Aorta (tissue), 5 donors: Measurements from ENCODE around the gene CCND1. TPM values are rescaled to one million over a fixed set of nuclear protein-coding genes. Genes with fewer than 3 reads are reported as not detected.

Experiments used
- ATAC-seq: fragments of 200-7000 bp; cut with Tn5 transposase; one replicate; pipeline ENCODE4 v1.9.1; 2022; ENCODE audit warnings: moderate library complexity; ENCODE audit not compliant: low FRiP score
- DNase-seq, 2 donors: peaks; one replicate each; pipeline ENCODE4 v3.0.0-alpha.2; 2020
- H3K27ac ChIP-seq, 2 donors: one replicate each; pipeline ENCODE4 v1.5.1; 2013; ENCODE audit warnings: low read length in 2 of 2, mild to moderate bottlenecking in 2 of 2, moderate library complexity in 2 of 2, control low read depth in 1 of 2, inconsistent platforms in 1 of 2, low read depth in 1 of 2
- H3K27me3 ChIP-seq, 2 donors: one replicate each; pipeline ENCODE4 v1.6.1; 2013; ENCODE audit warnings: control low read depth in 1 of 2, low read length in 1 of 2, mild to moderate bottlenecking in 1 of 2, moderate library complexity in 1 of 2; ENCODE audit not compliant: insufficient read depth in 2 of 2, control insufficient read depth in 1 of 2
- H3K36me3 ChIP-seq, 2 donors: one replicate each; pipeline ENCODE4 v1.6.1; 2013; ENCODE audit warnings: control low read depth in 1 of 2, low read length in 1 of 2, mild to moderate bottlenecking in 1 of 2; ENCODE audit not compliant: insufficient read depth in 2 of 2, control insufficient read depth in 1 of 2
- H3K4me1 ChIP-seq, 2 donors: one replicate each; pipeline ENCODE4 v1.6.1; 2013; ENCODE audit warnings: low read length in 2 of 2, control low read depth in 1 of 2, mild to moderate bottlenecking in 1 of 2, moderate library complexity in 1 of 2; ENCODE audit not compliant: insufficient read depth in 2 of 2, control insufficient read depth in 1 of 2
- H3K4me3 ChIP-seq, 2 donors: one replicate each; pipeline ENCODE4 v1.5.1; 2013; ENCODE audit warnings: low read length in 2 of 2, control low read depth in 1 of 2, mild to moderate bottlenecking in 1 of 2
- H3K9me3 ChIP-seq: one replicate; pipeline ENCODE4 v1.6.1; 2013; ENCODE audit warnings: mild to moderate bottlenecking, low read length; ENCODE audit not compliant: control insufficient read depth
- WGBS, 2 donors: extraction: QIAGEN DNeasy Blood & Tissue Kit; methylation state at CpG; one replicate each; pipeline ENCODE4 v1.1.7; 2013; 5-methylcytosine and 5-hydroxymethylcytosine counted together
- intact Hi-C, 2 donors: fragments of 100-400 bp; cut with DNase I; formaldehyde crosslinking; loops; one replicate each; pipeline versions ENCODE4 v1.14.2 to v1.15.0; 2022
- polyA plus RNA-seq, 2 donors: library from polyadenylated mRNA; stranded (reverse); fragments of 200-250 nt; gene quantifications; one replicate each; pipeline ENCODE4 v1.2.3, GENCODE V29; 2013
- total RNA-seq, 2 donors: library from RNA; stranded (reverse); fragmentation: NEBNext Ultra II Directional; extraction: Animal tissue kit (Norgen Biotek cat#: 25700); gene quantifications; one replicate each; pipeline ENCODE4 v1.2.1, GENCODE V29; 2021
- donor health status: healthy with polysubstance abuse.
- donor health status: Bipolar disorder and iron deficiency.
- donor health status: DM: no; HTN: no; CAD: no.
- donor health status: DM: no; HTN: no; CAD: no.
- donor health status: DM: yes; HTN: yes; CAD: no.

Gene CCND1
- total and polyA plus RNA-seq, 4 donors: 20.9 to 102 (median 71.2) TPM

DNA sequence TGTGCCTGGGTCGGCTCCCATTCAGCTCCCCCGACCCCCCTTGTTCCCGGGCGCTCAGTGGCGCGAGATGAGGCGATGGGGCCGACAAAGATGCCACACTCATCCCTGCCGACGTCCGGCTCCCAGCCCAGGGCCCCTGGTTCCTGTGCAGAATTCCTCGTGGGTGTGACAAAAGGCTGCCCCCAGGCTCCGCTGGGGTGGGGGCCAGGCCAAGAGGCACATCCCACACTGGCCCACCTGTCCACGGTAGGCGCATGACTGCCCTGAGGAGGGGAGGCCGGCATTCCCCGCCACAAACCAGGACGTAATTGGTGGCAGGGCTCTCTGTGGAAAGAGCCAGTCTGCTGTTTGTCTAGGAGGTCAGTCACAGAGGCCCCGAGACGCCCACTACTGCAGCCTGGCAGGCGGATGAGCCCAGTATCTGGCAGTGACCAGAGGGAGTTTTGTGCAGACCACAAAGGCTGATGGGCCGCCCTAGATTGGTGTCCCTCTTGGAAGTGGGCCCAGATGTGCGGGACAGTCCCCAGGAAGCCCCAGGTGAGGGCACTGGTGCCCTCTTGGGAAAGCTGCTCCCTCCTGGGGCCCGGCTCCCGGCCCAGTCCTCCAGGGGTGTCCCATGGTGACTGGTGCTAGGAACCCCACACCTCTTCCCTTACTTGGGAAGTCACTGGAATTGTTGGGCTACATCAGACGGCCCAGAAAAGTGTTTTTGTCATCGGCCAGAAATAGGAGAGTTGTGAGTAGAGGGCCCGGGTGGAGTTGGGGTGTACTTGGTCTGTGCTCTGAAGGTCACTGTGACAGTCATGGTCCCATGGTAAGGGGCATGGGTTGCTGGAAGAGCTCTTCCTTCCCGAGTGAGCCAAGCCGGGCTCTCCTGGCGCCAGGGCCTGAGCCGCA, 5.8 kb downstream of the CCND1 start:
- intact Hi-C loops: no loop called here
- H3K27me3 ChIP-seq: no peaks in the 10 kb centered on the region
- H3K4me3 ChIP-seq: no peak overlapping the region
- no peaks in the 10 kb centered on the region for H3K9me3 ChIP-seq
- H3K36me3 ChIP-seq: peaks cover 0 to 2% of the 10 kb centered on the region in 2 donors
- WGBS, 2 donors: 90 to 95% methylated on average over 32 of the region's 32 CpGs
- DNase-seq (peak in 1 of 2 donors; percentile 70), ATAC-seq (no peak)
- H3K4me1 ChIP-seq: no peaks in the 10 kb centered on the region
- no peak overlapping the region for H3K27ac ChIP-seq

DNA sequence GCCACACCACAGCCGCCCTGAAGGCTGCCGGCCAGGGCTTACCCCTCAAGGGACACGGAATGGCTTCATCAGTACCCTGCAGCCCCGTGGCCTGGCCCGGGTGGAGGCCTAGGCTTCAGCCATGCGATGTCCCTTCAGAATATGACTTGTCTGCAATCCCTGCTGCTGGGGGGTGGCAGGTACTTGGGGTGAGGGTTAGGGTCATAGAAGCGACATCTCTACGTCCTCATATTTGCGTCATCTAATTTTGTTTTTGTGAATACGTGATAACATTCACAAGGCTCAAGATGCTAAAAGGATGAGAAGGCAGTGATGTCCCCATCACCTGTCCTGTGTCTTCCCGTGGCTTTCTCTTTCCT, 6.4 kb downstream of the CCND1 start:
- Histone ChIP-seq H3K27ac (no peak overlapping the region), H3K36me3 (peaks cover 0 to 2% of the 10 kb centered on the region in 2 donors), H3K4me1 (no peaks in the 10 kb centered on the region), H3K27me3 (no peaks in the 10 kb centered on the region), H3K4me3 (no peak overlapping the region), H3K9me3 (no peaks in the 10 kb centered on the region)
- ATAC-seq (no peak), DNase-seq (peak in 1 of 2 donors; percentile 69)
- 89 to 90% methylated on average over 11 of the region's 11 CpGs for WGBS, 2 donors
- intact Hi-C loops: no loop called here

DNA sequence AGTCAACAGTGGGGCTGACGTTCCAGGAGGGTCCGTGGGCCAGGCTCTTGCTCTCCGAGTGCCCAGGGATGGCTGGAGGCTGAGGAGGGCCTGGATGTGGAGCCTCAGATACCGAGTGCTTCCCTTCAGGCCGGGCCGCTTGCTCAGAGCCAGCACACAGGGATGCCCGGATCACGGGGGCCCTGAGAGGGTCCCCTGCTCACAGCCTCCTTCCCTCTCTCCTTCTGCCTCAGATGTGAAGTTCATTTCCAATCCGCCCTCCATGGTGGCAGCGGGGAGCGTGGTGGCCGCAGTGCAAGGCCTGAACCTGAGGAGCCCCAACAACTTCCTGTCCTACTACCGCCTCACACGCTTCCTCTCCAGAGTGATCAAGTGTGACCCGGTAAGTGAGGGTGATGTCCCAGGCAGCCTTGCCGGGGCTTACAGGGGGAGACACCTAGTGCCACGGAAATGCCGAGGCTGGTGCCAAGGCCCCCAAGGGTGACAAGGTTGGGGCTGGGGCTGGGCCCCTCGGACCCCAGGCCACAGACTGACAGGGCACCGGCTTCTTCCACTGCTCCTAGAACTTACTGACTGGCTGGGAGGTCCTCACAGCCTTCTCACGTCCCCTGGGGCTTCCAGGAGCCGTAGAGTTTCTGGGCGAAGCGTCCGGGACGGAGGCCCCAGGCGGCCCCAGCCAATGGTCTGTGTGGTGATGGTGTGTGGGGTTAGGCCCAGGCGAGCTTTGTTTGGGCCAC, 7.0 kb downstream of the CCND1 start:
- H3K36me3 ChIP-seq: peaks cover 0 to 2% of the 10 kb centered on the region in 2 donors

DNA sequence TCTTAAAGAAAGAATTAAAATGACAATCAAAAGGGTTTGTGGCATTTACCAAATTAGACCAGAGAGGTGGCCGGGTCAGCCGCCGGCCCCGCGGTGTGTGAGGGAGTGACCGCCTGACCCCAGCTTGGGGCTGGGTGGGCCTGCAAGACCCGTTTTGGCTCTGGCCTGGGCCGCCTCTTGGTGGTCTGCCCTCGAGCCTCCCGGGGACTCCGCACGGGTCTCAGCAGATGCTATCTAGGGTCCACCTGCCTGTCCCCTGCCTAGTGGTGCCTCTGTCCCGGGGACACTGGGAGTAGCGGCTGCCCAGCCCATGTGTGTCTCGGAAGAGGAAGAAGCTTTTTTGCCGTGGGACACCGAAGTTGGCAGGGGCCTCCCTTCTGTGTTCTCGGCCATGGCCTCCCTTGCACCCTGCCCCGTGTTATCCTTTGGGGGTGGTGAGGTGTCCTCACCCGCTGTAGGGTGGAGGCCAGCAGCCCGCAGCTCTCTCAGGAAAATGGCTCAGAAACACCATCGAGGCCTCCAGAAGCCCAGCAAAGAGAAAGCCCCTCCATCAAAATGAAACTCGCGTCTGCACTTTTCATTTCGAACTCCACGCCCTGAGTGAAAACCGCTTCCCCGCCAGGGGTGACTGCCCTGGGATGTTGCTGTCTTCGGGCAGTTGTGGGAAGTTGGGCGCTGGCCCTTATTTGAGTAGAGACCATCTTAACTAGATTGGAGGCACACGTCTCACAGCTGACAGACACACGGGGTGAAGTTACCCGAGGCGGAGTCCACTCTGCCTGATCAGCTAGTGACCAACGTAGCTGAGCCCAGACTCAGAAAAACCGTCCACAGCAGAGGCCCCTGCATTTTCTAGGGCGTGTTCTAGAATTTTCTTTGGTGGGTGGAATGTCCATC, 8.0 kb downstream of the CCND1 start:
- DNase-seq (peak in 1 of 2 donors; percentile 76), ATAC-seq (no peak)
- 94 to 95% methylated on average over 37 of the region's 37 CpGs for WGBS, 2 donors
- Histone ChIP-seq H3K4me3 (no peak overlapping the region), H3K36me3 (peaks cover 0 to 2% of the 10 kb centered on the region in 2 donors), H3K4me1 (no peaks in the 10 kb centered on the region), H3K9me3 (no peaks in the 10 kb centered on the region), H3K27ac (no peak overlapping the region), H3K27me3 (no peaks in the 10 kb centered on the region)
- intact Hi-C loops: no loop called here

More for the DNA sequence above, 7.0 kb downstream of the CCND1 start:
- Histone ChIP-seq H3K4me1 (no peaks in the 10 kb centered on the region), H3K27me3 (no peaks in the 10 kb centered on the region), H3K4me3 (no peak overlapping the region), H3K27ac (no peak overlapping the region), H3K9me3 (no peaks in the 10 kb centered on the region)
- intact Hi-C loops: no loop called here
- DNase-seq: peak in 1 of 2 donors; percentile 65
- 92 to 93% methylated on average over 28 of the region's 28 CpGs for WGBS, 2 donors
- no peak for ATAC-seq

DNA sequence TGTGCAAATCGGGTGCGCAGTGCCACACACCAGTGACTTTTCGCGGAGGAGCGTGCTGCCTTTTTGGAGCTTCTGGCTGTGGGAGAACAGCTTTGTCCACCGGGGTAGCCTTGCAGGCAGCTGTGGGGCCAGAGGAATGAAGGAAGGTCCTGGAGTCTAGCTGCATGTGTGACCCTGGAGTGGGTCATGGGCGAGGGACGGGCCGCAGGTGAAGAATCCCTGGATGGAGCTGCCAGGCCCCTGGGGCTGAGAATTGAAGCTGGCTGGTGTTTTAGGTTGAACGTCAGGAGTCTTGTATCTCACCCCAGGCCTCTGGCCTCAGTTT, 8.6 kb downstream of the CCND1 start:
- 94% methylated on average over 10 of the region's 10 CpGs for WGBS, 2 donors
- Histone ChIP-seq H3K4me3 (no peak overlapping the region), H3K36me3 (peaks cover 0 to 4% of the 10 kb centered on the region in 2 donors), H3K9me3 (no peaks in the 10 kb centered on the region), H3K4me1 (no peaks in the 10 kb centered on the region), H3K27ac (no peak overlapping the region), H3K27me3 (no peaks in the 10 kb centered on the region)
- no peak for ATAC-seq
- peak in 1 of 2 donors; percentile 62 for DNase-seq
- intact Hi-C loops: no loop called here

DNA sequence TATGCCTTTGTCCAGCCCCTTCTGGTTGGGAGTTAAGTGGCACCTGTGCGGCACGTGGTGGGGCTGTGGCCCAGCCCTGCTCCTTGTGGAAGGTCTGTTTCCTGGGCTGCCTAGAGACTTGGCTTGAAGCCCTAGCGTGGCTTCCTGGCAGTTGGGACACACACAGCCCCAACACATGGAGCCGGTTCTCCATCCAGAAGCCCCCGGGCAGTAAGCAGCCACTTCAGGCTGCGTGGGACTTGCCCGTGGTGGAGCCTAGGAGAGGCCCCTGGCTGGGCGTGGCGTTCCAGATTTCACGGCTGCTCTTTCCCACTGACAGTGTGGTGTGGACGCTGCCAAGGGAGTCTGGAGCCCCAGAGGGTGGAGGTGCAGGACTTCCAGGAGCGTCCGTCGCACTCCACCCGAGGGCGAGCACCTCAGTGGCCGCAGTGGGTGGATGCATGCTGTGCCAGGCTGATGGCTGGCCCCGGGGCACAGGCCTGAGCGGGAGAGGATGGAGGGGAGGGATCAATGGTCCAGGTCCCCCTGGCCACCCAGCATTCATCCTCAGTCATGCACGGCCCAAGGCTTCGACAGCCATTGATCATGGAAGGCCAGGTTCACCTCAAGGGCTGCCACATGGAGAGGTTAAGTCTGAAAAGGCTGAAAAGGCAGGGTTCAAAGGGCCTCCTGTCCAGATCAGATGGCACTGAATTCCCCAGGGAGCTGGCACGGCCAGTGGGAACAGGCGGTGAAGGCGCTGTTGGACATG, 9.3 kb downstream of the CCND1 start:
- Histone ChIP-seq H3K4me3 (no peak overlapping the region), H3K36me3 (peaks cover 0 to 4% of the 10 kb centered on the region in 2 donors), H3K27me3 (no peaks in the 10 kb centered on the region), H3K9me3 (no peaks in the 10 kb centered on the region), H3K4me1 (no peaks in the 10 kb centered on the region), H3K27ac (no peak overlapping the region)
- intact Hi-C loops: no loop called here
- peak in 1 of 2 donors; percentile 67 for DNase-seq
- 86 to 88% methylated on average over 24 of the region's 24 CpGs for WGBS, 2 donors
- ATAC-seq: no peak

DNA sequence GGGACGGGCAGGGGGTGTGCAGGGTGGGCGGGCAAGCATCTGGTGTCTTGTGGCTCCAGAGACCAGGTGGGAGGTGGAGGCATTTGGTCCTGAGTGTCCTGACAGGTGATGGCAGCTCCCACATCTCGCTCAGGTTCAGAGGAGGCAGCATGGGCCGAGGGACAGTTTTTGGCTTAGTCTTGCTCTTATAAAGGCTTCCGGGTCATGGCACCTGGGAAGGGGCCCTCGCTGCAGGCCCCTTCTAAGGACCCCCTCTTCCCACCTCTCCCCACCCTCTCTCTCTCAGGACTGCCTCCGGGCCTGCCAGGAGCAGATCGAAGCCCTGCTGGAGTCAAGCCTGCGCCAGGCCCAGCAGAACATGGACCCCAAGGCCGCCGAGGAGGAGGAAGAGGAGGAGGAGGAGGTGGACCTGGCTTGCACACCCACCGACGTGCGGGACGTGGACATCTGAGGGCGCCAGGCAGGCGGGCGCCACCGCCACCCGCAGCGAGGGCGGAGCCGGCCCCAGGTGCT, 9.9 kb downstream of the CCND1 start:
- peak in 1 of 2 donors; percentile 55 for DNase-seq
- Histone ChIP-seq H3K9me3 (no peaks in the 10 kb centered on the region), H3K27me3 (no peaks in the 10 kb centered on the region), H3K27ac (no peak overlapping the region), H3K4me1 (no peaks in the 10 kb centered on the region), H3K36me3 (peaks cover 0 to 4% of the 10 kb centered on the region in 2 donors), H3K4me3 (no peak overlapping the region)
- WGBS, 2 donors: 91% methylated on average over 23 of the region's 23 CpGs
- no peak for ATAC-seq
- intact Hi-C loops: no loop called here
